Stimulated activated CD4-positive, alpha-beta T cell treated with anti-CD3 and anti-CD28 coated beads, TNF-alpha, amount 100 ng/mL, for 1 hour (primary cell): ENCODE data around the gene SLC25A13.
"Not testable (repeated sequence)": the region's sequence is repeated elsewhere in the genome, so short reads cannot be mapped to it uniquely, and the experiment has no call there.

Experiments used
- DNase-seq, 3 donors: peaks; one replicate each; pipeline ENCODE4 v3.0.0-alpha.2; 2020; ENCODE audit warnings: low read depth in 3 of 3, low spot score in 1 of 3

SLC25A13 gene

GRCh38 chr7:96173781-96174180 lies 148.1 kb downstream of the SLC25A13 start:
- DNase-seq = no peak

GRCh38 chr7:96169439-96169838 lies 152.5 kb downstream of the SLC25A13 start:
- DNase-seq = no peak

- DNase-seq = no peak
Measured at GRCh38 chr7:96167424-96167823, 154.5 kb downstream of the SLC25A13 start.

- DNase-seq = no peak
Measured at GRCh38 chr7:96161897-96162296, 160.0 kb downstream of the SLC25A13 start.

- DNase-seq = no peak
Measured at GRCh38 chr7:96157856-96158255, 164.0 kb downstream of the SLC25A13 start.

- DNase-seq = not testable (repeated sequence)
Measured at GRCh38 chr7:96154506-96154905, 167.4 kb downstream of the SLC25A13 start.

- DNase-seq = no peak
Measured at GRCh38 chr7:96152706-96153105, 169.2 kb downstream of the SLC25A13 start.

- no peak for DNase-seq
Measured at GRCh38 chr7:96151889-96152288, 170.0 kb downstream of the SLC25A13 start.

GRCh38 chr7:96144260-96144526 lies 177.7 kb downstream of the SLC25A13 start:
- DNase-seq = no peak

- DNase-seq = no peak
Measured at GRCh38 chr7:96143495-96144259, 178.2 kb downstream of the SLC25A13 start.

GRCh38 chr7:96136600-96137239 lies 185.2 kb downstream of the SLC25A13 start:
- no peak for DNase-seq

- no peak for DNase-seq
Measured at GRCh38 chr7:96135241-96135640, 186.7 kb downstream of the SLC25A13 start.

GRCh38 chr7:96131525-96131924 lies 190.4 kb downstream of the SLC25A13 start:
- DNase-seq = no peak

GRCh38 chr7:96127746-96128145 lies 194.2 kb downstream of the SLC25A13 start:
- DNase-seq = no peak

- no peak for DNase-seq
Measured at GRCh38 chr7:96126382-96126781, 195.5 kb downstream of the SLC25A13 start.

- DNase-seq = no peak
Measured at GRCh38 chr7:96122746-96123145, 199.2 kb downstream of the SLC25A13 start.

GRCh38 chr7:96121752-96122151 lies 200.1 kb downstream of the SLC25A13 start:
- DNase-seq = no peak

- DNase-seq = no peak
Measured at GRCh38 chr7:96120445-96121225, 201.3 kb downstream of the SLC25A13 start.

- DNase-seq = no peak
Measured at GRCh38 chr7:96118449-96119001, 203.4 kb downstream of the SLC25A13 start.

GRCh38 chr7:96116173-96116572 lies 205.7 kb downstream of the SLC25A13 start:
- no peak for DNase-seq

GRCh38 chr7:96114190-96114589 lies 207.7 kb downstream of the SLC25A13 start:
- DNase-seq = no peak

- DNase-seq = no peak
Measured at GRCh38 chr7:96111405-96111804, 210.5 kb downstream of the SLC25A13 start.
